Suppressor macrophage (primary cell): ENCODE data around the gene TMEM120B.
"Not testable (repeated sequence)": the region's sequence is repeated elsewhere in the genome, so short reads cannot be mapped to it uniquely, and the experiment has no call there.

Experiments
- DNase-seq, 4 experiments: peaks; one replicate each; pipeline ENCODE4 v3.0.0-alpha.2; 2020 to 2022

The TMEM120B gene

GRCh38 chr12:121748571-121749265 lies 36.2 kb downstream of the TMEM120B start:
- DNase-seq, result peak; percentile 71 to 90 (median 79)

- no peak for DNase-seq
These were observed 36.7 kb downstream of the TMEM120B start for GRCh38 chr12:121749267-121749666.

GRCh38 chr12:121750507-121750955 lies 38.0 kb downstream of the TMEM120B start:
- no peak for DNase-seq

- DNase-seq, result no peak
These were observed 38.5 kb downstream of the TMEM120B start for GRCh38 chr12:121751034-121751433.

GRCh38 chr12:121751749-121752351 lies 39.3 kb downstream of the TMEM120B start:
- no peak for DNase-seq

- DNase-seq, result no peak
These were observed 41.3 kb downstream of the TMEM120B start for GRCh38 chr12:121753844-121754264.

- no peak for DNase-seq
These were observed 42.3 kb downstream of the TMEM120B start for GRCh38 chr12:121754836-121755235.

GRCh38 chr12:121755591-121755990 lies 43.0 kb downstream of the TMEM120B start:
- DNase-seq, result no peak

GRCh38 chr12:121758536-121758935 lies 46.0 kb downstream of the TMEM120B start:
- not testable (repeated sequence) for DNase-seq

- no peak for DNase-seq
These were observed 49.7 kb downstream of the TMEM120B start for GRCh38 chr12:121762269-121762668.

GRCh38 chr12:121764808-121765207 lies 52.3 kb downstream of the TMEM120B start:
- no peak for DNase-seq

- DNase-seq, result no peak
These were observed 53.0 kb downstream of the TMEM120B start for GRCh38 chr12:121765573-121765972.

- no peak for DNase-seq
These were observed 53.9 kb downstream of the TMEM120B start for GRCh38 chr12:121766290-121767039.

- DNase-seq, result no peak
These were observed 55.0 kb downstream of the TMEM120B start for GRCh38 chr12:121767525-121768016.

GRCh38 chr12:121769297-121769830 lies 56.8 kb downstream of the TMEM120B start:
- no peak for DNase-seq

GRCh38 chr12:121769831-121770301 lies 57.3 kb downstream of the TMEM120B start:
- DNase-seq, result peak in 1 of 4 experiments; percentile 14

- no peak for DNase-seq
These were observed 57.8 kb downstream of the TMEM120B start for GRCh38 chr12:121770388-121770787.

GRCh38 chr12:121770813-121771625 lies 58.5 kb downstream of the TMEM120B start:
- DNase-seq, result no peak

GRCh38 chr12:121773011-121773777 lies 60.6 kb downstream of the TMEM120B start:
- DNase-seq, result peak; percentile 70 to 87 (median 80)

- DNase-seq, result no peak
These were observed 62.5 kb downstream of the TMEM120B start for GRCh38 chr12:121774968-121775474.

GRCh38 chr12:121775501-121775900 lies 62.9 kb downstream of the TMEM120B start:
- no peak for DNase-seq
